Mucosa of gallbladder (tissue), 1 donor: ENCODE results near the gene TMEM9. TPM values are rescaled to one million over a fixed set of nuclear protein-coding genes. Genes with fewer than 3 reads are reported as not detected.

Experiments used
- DNase-seq: peaks from one replicate; pipeline ENCODE4 v3.0.0-alpha.2; 2020; ENCODE audit warnings: low spot score
- total RNA-seq: library from RNA; stranded (reverse); gene quantifications from one replicate; pipeline ENCODE4 v1.2.1, GENCODE V29; 2021
- donor health status: DM: no; HTN: no; CAD: no.

TMEM9 gene
- 72.8 TPM for total RNA-seq

DNA sequence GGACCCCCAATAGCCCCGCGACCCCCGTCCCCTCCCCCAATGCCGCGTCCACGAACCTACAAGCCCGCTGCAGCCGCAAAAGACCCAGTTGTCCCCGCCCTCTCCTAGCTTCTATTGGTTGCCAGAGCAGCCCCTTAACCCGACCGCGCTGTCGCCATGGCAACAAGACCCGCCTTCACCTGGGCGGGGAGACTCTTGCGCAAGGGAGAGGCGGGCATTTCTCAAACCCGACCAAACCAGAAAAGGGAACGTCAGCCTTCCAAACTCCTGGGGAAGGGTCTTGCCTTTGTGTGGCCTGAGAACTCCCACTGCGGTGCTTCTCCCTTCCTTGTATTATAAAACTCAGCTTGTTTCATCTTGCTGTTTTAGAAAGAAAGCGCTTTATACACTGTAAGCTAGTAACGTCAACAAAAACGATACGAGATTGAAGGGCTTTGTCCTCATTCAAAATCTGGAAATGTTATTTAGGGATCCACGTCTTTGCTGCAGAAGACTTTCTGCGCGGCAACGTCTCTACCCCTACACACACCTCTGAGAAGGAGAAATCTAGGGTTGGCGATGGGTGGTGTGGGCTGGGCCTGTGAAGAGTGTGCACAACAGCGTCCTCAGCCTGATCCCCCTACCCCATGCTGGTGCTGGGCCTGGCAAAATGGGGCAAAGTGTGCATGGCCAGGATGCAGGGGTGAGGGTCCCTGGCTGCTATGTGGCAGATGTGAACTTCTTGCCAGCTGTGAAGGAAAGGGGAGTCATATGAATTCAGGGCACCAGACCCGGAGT is at the start of gene TMEM9:
Gene TMEM9 (minus strand): TSS at position 86 of the 777 bp plus-strand sequence. CDS start 551 bp downstream, outside the sequence.
- peak; percentile 98 for DNase-seq

DNA sequence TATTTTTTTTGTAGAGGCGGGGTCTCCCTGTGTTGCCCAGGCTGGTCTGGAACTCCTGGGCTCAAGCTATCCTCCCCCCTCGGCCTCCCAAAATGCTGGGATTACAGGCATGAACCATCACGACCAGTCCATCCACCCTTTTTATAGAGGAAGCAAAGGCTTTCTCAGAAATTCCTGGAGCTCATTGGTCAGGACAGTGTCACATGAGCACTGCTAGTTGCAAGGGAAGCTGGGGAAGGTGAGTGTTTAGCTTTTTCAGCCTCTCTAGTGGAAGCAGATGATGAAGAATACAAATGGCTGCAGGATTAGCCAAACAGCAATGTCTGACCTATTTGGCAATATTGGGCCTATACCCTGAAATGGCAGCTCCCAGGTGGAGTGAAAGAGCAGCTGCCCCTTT is 44.3 kb upstream of the TMEM9 start:
- no peak for DNase-seq

- no peak for DNase-seq
Observed at GRCh38 chr1:201194046-201194445, 39.8 kb upstream of the TMEM9 start.

- DNase-seq, result no peak
Observed at GRCh38 chr1:201192261-201192788, 38.1 kb upstream of the TMEM9 start.

DNA sequence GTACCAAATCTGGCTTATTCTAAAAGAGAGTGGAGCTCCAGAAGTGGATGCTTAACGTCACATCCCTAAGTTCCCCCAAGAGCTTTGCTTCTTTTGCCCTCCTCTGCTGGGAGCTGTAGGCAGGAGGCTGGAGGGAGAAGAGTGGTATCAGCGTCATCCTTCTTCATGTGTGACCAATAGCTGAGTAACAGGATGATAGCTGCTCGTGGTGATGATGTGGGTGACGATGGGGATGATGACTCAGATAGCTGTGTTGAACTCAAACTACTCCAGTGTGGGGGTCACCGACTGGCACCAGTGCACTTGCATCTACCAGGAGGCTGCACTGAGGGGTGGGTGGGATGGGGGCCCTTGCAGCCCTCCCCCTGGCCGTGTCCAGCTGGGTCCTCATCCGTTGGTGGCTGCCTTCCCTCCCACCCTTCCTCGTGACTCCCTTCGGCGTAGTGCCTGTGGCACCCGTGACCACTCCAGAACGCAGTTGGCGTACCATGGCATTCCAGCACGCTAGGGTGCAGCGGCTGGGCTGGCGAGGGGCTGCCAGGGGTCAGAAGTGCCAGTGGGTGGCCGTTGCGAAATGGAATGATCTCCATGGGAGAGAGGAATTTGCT is 37.5 kb upstream of the TMEM9 start:
- DNase-seq, result no peak

- DNase-seq, result no peak
Observed at GRCh38 chr1:201190624-201191051, 36.4 kb upstream of the TMEM9 start, which contains the start of gene IGFN1. TSS of gene IGFN1 (plus strand) at chr1:201190824. CDS start at chr1:201193294, 2,470 bp downstream.

DNA sequence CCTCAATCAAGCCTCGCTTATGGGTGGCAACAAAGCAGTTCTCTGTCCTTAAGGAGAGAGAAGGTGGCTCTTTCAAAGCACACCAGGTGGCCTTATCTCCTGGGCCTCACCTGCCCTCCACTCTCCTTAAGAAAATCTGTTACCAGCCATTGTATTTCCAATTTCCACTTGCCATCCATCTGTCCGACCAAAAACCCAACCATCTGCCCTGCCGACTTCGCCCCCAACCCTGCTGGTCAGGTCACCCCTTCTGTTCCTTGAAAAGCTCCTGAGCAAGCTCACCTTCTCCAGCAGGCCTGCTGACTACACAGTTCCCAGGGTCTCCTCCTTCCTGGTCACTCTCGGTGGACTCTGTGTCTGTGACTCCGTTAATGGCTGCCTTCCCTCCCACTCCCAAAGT is 35.7 kb upstream of the TMEM9 start:
- DNase-seq, result no peak

DNA sequence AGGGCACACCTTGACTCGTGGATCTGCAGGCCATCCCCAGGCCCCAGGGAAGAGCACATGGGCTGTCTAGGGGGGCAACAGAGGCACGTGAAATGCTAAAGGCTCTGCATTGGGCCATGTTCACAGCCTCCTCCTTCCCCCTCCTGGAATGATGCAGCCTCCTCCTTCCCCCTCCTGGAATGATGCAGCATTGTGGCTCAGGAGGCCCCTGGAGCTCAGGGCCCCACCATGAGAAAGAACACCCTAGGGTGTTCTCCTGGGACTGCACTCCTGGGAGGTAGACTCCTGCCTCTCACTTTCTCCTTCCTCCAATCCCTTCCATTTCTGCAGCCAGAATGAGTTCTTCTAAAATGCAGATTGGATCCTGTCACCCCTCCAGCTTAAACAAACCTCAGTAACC is 34.8 kb upstream of the TMEM9 start:
- no peak for DNase-seq

GRCh38 chr1:201186192-201186591 is 31.9 kb upstream of the TMEM9 start:
- DNase-seq, result no peak

GRCh38 chr1:201185527-201186128 is 31.4 kb upstream of the TMEM9 start:
- no peak for DNase-seq

- no peak for DNase-seq
Observed at GRCh38 chr1:201185123-201185453, 30.8 kb upstream of the TMEM9 start.

DNA sequence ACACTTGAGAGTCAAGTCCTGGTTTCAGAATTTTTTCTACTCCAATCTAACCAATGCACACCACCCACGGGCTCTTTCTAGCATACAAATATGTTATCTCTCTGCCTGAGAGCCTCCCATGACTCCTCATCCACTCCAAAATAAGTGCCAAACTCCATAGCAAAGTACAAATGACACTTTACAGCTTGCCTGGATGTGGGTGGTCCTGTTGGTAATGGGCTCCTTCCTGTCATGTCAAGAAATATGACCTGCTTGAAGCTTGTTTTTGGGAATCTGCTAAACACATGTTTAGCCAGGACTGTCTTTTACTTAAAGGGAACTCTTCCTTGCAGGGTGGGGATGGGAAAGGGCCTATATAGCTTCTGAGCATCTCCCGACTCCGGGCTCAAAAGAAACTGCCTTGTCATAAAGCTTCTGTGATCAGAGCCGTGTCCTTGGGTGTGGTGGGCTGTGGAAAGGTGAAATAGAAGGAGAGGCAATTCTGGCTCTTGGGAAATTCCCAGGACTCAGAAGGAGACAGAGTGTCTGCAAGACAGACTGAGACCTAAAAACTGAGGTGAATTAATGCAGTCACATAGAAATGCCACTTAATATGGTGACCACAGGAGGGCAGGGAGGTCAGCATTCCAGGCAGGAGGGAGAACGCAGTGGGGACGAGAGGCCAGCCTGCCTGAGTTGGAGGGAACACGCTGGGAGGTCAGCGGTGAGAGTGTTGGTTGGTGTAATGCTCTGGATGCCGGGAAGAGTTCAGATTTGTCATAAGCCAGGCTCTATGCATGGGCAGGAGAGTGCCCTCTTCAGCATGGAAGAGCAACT is 30.2 kb upstream of the TMEM9 start:
- no peak for DNase-seq

GRCh38 chr1:201183753-201184152 is 29.5 kb upstream of the TMEM9 start:
- no peak for DNase-seq

DNA sequence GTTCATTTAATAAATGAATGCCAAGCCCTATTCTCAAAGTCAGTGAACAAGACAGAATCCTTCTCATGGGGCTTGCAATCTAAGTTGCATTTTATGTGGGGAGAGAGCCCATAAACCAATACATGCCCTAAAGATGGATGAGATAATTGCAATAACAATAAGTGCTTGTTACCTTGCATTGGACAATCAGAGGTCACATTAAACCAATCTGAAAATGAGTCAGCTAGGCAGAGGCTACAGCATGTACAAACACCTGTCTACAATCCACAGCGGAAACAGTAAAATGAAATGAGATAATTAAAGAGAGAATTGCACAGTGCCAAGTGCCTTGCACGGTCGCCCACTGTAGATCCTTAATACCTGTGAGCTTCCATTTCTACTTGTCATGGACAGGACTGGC is 28.9 kb upstream of the TMEM9 start:
- no peak for DNase-seq

DNA sequence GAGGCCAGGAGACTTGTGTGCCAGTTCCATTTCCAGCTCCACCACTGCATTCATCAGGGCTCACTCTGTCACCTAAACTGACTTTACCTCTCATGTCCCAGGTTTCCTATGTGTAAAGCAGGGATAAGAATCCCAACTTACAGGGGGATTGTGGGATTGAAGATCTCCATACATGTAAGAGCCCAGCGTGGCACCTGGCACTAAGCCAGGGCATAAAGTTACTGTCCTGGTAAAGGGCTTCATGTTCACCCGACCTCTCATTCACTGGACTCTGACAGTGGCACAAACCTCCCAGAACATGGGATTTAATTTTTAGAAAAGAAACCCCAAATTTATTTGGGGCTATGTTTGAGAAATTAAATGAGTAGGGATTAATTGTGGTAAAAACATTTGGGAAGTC is 27.5 kb upstream of the TMEM9 start:
- DNase-seq, result no peak

DNA sequence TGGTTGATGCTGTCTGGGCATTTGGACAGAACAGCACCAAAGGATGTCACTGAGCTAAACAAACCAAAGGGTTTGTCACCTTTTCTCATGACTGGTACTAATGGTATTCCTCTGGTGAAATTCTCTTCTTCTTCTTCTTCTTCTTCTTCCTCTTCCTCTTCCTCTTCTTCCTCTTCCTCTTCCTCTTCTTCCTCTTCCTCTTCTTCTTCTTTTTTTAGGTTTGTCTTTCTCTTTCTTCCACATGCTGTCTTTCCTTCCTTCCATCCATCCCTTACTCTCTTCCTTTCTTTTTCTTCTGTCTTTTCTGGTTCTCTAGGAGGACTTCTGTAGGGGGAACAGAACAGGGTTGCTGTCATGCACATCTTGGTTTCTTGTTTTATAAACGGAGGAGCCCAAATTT is 27.0 kb upstream of the TMEM9 start:
- no peak for DNase-seq

- no peak for DNase-seq
Observed at GRCh38 chr1:201180901-201181300, 26.6 kb upstream of the TMEM9 start.

GRCh38 chr1:201180141-201180540 is 25.9 kb upstream of the TMEM9 start:
- DNase-seq, result no peak

DNA sequence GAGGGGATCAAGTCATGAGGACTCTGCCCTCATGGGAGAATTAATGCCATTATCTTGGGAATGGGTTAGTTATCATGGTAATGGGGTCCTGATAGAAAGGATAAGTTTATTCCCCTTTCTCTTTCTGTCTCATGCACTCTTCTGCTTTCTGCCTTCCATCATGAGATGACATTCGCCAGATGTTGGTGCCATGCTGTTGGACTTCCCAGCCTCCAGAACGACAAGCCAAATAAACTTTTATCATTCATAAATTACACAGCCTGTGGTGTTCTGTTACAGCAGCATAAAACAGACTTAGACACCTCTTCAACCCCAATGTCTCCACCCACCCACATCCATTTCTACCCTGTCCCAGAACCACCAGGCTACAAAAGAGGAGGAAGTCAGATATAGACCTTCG is 24.4 kb upstream of the TMEM9 start:
- no peak for DNase-seq

DNA sequence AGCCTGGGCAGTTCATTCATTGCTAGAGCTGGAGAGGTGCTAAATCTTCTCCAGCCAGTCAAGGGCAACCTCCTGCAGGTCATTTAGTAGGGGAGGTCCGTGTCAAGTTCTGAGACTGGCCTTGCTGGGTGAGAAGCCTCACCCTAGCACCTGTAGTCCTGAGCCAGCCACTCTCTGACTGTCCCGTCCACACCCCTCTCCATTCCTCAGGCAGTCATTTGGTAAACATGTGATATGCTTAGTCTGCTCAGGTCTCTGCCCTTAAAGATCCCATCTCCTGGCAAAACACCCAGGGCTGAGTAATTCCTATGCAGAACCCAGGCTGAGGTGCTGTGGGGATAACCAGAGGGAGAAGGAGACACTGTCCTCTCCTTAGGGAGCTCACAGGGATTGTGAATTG is 22.7 kb upstream of the TMEM9 start:
- DNase-seq, result peak; percentile 74

GRCh38 chr1:201175820-201176500 is 21.7 kb upstream of the TMEM9 start:
- no peak for DNase-seq
